ENCODE measurements around the gene ZNF519.

DNA sequence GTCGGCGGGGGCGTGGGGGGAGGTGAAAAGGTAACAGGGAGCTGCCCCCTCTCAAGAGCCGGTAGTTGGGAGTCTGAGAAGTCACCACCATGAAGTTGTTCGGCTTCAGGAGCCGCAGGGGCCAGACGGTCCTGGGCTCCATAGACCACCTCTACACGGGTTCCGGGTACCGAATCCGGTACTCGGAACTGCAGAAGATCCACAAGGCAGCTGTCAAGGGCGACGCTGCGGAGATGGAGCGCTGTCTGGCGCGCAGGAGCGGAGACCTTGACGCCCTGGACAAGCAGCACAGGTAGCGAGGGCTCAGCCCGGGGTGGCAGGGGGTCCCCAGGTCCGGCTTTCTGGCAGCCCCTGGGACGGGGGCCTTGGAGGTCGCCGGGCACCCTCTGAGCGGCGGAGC is 47.1 kb upstream of the ZNF519 start:
- TF ChIP-seq, protein P1, sequence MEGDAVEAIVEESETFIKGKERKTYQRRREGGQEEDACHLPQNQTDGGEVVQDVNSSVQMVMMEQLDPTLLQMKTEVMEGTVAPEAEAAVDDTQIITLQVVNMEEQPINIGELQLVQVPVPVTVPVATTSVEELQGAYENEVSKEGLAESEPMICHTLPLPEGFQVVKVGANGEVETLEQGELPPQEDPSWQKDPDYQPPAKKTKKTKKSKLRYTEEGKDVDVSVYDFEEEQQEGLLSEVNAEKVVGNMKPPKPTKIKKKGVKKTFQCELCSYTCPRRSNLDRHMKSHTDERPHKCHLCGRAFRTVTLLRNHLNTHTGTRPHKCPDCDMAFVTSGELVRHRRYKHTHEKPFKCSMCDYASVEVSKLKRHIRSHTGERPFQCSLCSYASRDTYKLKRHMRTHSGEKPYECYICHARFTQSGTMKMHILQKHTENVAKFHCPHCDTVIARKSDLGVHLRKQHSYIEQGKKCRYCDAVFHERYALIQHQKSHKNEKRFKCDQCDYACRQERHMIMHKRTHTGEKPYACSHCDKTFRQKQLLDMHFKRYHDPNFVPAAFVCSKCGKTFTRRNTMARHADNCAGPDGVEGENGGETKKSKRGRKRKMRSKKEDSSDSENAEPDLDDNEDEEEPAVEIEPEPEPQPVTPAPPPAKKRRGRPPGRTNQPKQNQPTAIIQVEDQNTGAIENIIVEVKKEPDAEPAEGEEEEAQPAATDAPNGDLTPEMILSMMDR (IDR thresholded peaks at IDR 0.05), result no peak
- TF ChIP-seq POLR2A (IDR thresholded peaks at IDR 0.05) (no peak), POLR2AphosphoS5 (IDR thresholded peaks at IDR 0.05) (no peak)
